ENCODE results near the gene NINJ1.
A peak's percentile ranks its signal among the peaks of the same experiment; 100 is the strongest.

DNA sequence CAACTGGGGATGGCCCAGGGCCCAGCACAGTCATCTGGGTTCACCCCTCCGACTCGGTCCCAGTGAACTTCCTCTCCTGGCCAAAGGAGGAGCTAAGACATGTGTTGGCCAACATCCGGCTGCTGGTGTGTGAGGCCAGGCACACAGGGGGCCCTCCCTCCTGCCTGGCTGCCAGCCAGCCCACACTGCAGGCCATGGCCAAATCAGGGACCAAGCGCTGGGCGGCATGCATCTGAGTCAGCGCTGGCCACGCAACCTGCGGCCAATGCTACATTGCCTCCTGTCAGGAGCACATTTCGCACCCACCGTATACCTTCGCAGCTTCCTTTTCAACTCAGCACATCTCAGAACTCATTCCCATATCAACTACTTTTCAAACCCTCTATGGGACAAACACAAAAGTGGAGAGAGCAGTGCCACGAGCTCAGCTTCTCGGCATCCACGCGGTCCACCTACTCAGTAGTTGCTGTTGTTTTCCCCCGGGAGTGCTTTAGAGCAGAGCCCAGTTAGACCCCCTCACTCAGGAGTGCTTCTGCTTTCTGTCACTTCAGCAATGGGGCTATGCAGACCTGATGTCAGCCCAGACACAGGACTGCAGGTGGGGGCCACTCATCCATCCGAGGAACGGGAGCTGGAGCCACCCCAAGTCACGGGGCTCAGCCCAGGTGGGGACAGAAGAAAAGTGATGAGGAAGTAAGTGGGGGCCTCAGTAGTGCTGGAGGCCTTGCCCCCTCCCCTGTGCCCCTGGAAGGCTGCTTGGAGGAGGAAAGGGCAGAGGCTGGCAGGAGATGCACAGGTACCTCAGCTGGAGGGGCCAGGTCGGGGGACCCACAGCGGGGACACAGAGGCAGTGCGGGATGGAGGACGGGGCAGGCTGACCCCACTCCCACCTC, 13.9 kb downstream of the NINJ1 start:
- no peak for TF ChIP-seq EZH2 (IDR thresholded peaks at IDR 0.05; ENCODE audit: borderline replicate concordance, insufficient read depth, low read depth, low read length, poor library complexity, severe bottlenecking)
- TF ChIP-seq, protein P1, sequence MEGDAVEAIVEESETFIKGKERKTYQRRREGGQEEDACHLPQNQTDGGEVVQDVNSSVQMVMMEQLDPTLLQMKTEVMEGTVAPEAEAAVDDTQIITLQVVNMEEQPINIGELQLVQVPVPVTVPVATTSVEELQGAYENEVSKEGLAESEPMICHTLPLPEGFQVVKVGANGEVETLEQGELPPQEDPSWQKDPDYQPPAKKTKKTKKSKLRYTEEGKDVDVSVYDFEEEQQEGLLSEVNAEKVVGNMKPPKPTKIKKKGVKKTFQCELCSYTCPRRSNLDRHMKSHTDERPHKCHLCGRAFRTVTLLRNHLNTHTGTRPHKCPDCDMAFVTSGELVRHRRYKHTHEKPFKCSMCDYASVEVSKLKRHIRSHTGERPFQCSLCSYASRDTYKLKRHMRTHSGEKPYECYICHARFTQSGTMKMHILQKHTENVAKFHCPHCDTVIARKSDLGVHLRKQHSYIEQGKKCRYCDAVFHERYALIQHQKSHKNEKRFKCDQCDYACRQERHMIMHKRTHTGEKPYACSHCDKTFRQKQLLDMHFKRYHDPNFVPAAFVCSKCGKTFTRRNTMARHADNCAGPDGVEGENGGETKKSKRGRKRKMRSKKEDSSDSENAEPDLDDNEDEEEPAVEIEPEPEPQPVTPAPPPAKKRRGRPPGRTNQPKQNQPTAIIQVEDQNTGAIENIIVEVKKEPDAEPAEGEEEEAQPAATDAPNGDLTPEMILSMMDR (IDR thresholded peaks at IDR 0.05) = peak; percentile 58
